Sigmoid colon (tissue), 4 donors: ENCODE measurements around the gene NEO1.

Experiments used
- EP300 ChIP-seq, 4 donors: sonication (generic); formaldehyde crosslinking; IDR thresholded peaks; one replicate each; pipeline ENCODE4 v1.6.1; 2017; ENCODE audit warnings: antibody characterized with exemption in 4 of 4
- POLR2A ChIP-seq, 2 donors: fragments of 450-650 bp; IDR thresholded peaks; one replicate each; pipeline ENCODE4 v1.6.1; 2016; ENCODE audit warnings: antibody characterized with exemption in 2 of 2, mild to moderate bottlenecking in 2 of 2, moderate library complexity in 2 of 2
- TF ChIP-seq, protein P1 (sequence below), 4 experiments: fragments of 450-650 bp in 3 of 4; fragments of 200-600 bp in 1 of 4; IDR thresholded peaks; one replicate each; pipeline ENCODE4 v1.5.1; 2016 to 2019; ENCODE audit warnings: antibody characterized with exemption in 4 of 4, mild to moderate bottlenecking in 3 of 4, moderate library complexity in 2 of 4

DNA sequence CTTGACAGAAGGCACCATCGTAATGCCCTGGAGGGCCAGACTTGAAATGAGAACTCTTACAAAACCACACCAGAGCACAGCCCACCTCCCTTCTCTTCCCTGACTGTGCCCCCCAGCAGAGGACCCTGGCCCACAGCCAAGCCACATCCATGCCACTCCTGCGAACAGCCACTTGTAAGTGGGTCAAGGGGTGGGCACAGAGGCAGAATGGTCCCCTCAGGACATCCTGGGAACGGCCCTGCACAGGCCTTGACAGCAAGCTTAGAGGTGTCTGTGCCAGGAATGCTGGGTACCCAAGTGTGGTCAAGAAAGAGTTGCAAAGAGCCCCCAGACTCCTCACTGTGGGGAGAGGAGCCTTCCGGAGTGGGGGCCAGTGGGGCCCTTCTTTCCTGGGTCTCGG lies 283.2 kb downstream of the NEO1 start:
- TF ChIP-seq, protein P1, sequence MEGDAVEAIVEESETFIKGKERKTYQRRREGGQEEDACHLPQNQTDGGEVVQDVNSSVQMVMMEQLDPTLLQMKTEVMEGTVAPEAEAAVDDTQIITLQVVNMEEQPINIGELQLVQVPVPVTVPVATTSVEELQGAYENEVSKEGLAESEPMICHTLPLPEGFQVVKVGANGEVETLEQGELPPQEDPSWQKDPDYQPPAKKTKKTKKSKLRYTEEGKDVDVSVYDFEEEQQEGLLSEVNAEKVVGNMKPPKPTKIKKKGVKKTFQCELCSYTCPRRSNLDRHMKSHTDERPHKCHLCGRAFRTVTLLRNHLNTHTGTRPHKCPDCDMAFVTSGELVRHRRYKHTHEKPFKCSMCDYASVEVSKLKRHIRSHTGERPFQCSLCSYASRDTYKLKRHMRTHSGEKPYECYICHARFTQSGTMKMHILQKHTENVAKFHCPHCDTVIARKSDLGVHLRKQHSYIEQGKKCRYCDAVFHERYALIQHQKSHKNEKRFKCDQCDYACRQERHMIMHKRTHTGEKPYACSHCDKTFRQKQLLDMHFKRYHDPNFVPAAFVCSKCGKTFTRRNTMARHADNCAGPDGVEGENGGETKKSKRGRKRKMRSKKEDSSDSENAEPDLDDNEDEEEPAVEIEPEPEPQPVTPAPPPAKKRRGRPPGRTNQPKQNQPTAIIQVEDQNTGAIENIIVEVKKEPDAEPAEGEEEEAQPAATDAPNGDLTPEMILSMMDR (IDR thresholded peaks at IDR 0.05), result no peak
- no peak for TF ChIP-seq POLR2A (IDR thresholded peaks at IDR 0.05)
- TF ChIP-seq EP300 (IDR thresholded peaks at IDR 0.05), result no peak
